Measurements from ENCODE around the gene SDC3.

DNA sequence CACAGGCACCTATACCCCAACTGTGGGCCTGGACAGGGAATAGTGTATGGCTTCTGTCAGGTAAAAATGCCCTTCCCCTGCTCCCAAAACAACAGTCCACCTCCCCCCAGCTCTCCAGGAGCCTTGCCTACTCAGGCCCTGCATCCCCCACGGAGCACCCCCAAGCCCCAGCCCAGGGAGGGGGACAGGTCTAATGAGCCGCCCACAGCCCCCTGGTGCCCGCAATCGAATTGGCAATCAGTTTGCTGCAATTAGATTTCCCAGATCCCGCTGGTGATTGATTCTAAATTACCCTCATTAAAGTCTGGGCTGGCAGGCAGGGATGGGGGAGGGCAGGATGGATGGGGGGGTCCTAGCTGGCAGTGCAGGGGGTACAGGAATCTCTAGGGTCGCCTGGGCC lies 8.1 kb downstream of the SDC3 start:
- TF ChIP-seq, protein P1, sequence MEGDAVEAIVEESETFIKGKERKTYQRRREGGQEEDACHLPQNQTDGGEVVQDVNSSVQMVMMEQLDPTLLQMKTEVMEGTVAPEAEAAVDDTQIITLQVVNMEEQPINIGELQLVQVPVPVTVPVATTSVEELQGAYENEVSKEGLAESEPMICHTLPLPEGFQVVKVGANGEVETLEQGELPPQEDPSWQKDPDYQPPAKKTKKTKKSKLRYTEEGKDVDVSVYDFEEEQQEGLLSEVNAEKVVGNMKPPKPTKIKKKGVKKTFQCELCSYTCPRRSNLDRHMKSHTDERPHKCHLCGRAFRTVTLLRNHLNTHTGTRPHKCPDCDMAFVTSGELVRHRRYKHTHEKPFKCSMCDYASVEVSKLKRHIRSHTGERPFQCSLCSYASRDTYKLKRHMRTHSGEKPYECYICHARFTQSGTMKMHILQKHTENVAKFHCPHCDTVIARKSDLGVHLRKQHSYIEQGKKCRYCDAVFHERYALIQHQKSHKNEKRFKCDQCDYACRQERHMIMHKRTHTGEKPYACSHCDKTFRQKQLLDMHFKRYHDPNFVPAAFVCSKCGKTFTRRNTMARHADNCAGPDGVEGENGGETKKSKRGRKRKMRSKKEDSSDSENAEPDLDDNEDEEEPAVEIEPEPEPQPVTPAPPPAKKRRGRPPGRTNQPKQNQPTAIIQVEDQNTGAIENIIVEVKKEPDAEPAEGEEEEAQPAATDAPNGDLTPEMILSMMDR (IDR thresholded peaks at IDR 0.05; ENCODE audit: low read depth, low read length, missing input control): no peak
- no peak for TF ChIP-seq RAD21 (IDR thresholded peaks at IDR 0.05)
- TF ChIP-seq, protein P2, sequence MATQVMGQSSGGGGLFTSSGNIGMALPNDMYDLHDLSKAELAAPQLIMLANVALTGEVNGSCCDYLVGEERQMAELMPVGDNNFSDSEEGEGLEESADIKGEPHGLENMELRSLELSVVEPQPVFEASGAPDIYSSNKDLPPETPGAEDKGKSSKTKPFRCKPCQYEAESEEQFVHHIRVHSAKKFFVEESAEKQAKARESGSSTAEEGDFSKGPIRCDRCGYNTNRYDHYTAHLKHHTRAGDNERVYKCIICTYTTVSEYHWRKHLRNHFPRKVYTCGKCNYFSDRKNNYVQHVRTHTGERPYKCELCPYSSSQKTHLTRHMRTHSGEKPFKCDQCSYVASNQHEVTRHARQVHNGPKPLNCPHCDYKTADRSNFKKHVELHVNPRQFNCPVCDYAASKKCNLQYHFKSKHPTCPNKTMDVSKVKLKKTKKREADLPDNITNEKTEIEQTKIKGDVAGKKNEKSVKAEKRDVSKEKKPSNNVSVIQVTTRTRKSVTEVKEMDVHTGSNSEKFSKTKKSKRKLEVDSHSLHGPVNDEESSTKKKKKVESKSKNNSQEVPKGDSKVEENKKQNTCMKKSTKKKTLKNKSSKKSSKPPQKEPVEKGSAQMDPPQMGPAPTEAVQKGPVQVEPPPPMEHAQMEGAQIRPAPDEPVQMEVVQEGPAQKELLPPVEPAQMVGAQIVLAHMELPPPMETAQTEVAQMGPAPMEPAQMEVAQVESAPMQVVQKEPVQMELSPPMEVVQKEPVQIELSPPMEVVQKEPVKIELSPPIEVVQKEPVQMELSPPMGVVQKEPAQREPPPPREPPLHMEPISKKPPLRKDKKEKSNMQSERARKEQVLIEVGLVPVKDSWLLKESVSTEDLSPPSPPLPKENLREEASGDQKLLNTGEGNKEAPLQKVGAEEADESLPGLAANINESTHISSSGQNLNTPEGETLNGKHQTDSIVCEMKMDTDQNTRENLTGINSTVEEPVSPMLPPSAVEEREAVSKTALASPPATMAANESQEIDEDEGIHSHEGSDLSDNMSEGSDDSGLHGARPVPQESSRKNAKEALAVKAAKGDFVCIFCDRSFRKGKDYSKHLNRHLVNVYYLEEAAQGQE (IDR thresholded peaks at IDR 0.05): no peak
- TF ChIP-seq HNF4G (IDR thresholded peaks at IDR 0.05): no peak
- no peak for TF ChIP-seq TAF1 (conservative IDR thresholded peaks at IDR 0.05)
- no peak for TF ChIP-seq RXRA (IDR thresholded peaks at IDR 0.05)
- TF ChIP-seq YY1 (IDR thresholded peaks at IDR 0.05): no peak
- no peak for TF ChIP-seq JUND (IDR thresholded peaks at IDR 0.05)

All from liver (tissue), 3 donors.